Renal pelvis (tissue), 4 donors: ENCODE results near the gene P3H1. TPM values are rescaled to one million over a fixed set of nuclear protein-coding genes. Genes with fewer than 3 reads are reported as not detected.
"Not testable (repeated sequence)": the region's sequence is repeated elsewhere in the genome, so short reads cannot be mapped to it uniquely, and the experiment has no call there.

Experiments
- DNase-seq: peaks from one replicate; pipeline ENCODE4 v3.0.0-alpha.2; 2013
- polyA plus RNA-seq, 3 donors: library from polyadenylated mRNA; unstranded; fragments of 120-200 nt; gene quantifications; one replicate each; pipeline ENCODE4 v1.2.1, GENCODE V29; 2013; ENCODE audit not compliant: insufficient read length in 3 of 3

P3H1 gene
- polyA plus RNA-seq, 3 donors: 68.8 to 73.5 (median 69.0) TPM

- DNase-seq: no peak
These were observed 12.9 kb upstream of the P3H1 start for GRCh38 chr1:42779725-42780124.

- no peak for DNase-seq
These were observed 11.0 kb upstream of the P3H1 start for GRCh38 chr1:42777852-42778251.

- no peak for DNase-seq
These were observed 9.7 kb upstream of the P3H1 start for GRCh38 chr1:42776502-42776901.

GRCh38 chr1:42774928-42775526 lies 8.2 kb upstream of the P3H1 start:
- no peak for DNase-seq

- no peak for DNase-seq
These were observed 6.6 kb upstream of the P3H1 start for GRCh38 chr1:42773420-42773819.

- no peak for DNase-seq
These were observed 3.0 kb upstream of the P3H1 start for GRCh38 chr1:42769811-42770210.

GRCh38 chr1:42768172-42768571 lies 1.3 kb upstream of the P3H1 start:
- DNase-seq: no peak

GRCh38 chr1:42767510-42768000 lies 727 bp upstream of the P3H1 start:
- no peak for DNase-seq

- peak; percentile 76 for DNase-seq
These were observed 742 bp downstream of the P3H1 start for GRCh38 chr1:42765832-42766740.

- no peak for DNase-seq
These were observed 1.6 kb downstream of the P3H1 start for GRCh38 chr1:42765269-42765668.

GRCh38 chr1:42762269-42762668 lies 4.6 kb downstream of the P3H1 start:
- DNase-seq: no peak

GRCh38 chr1:42761567-42761966 lies 5.3 kb downstream of the P3H1 start:
- DNase-seq: no peak

GRCh38 chr1:42759114-42759513 lies 7.7 kb downstream of the P3H1 start:
- DNase-seq: no peak

- no peak for DNase-seq
These were observed 8.2 kb downstream of the P3H1 start for GRCh38 chr1:42758641-42759040.

- DNase-seq: no peak
These were observed 8.9 kb downstream of the P3H1 start for GRCh38 chr1:42757892-42758275.

- peak; percentile 54 for DNase-seq
These were observed 9.6 kb downstream of the P3H1 start for GRCh38 chr1:42756956-42757891.

- DNase-seq: no peak
These were observed 13.8 kb downstream of the P3H1 start for GRCh38 chr1:42753070-42753469.

- no peak for DNase-seq
These were observed 14.5 kb downstream of the P3H1 start for GRCh38 chr1:42752284-42752683.

- not testable (repeated sequence) for DNase-seq
These were observed 15.2 kb downstream of the P3H1 start for GRCh38 chr1:42751511-42752070.

GRCh38 chr1:42750041-42750440 lies 16.8 kb downstream of the P3H1 start:
- no peak for DNase-seq

GRCh38 chr1:42748461-42749410 lies 18.1 kb downstream of the P3H1 start:
- DNase-seq: no peak
